HG02884 (cell line): ENCODE results near the gene C10orf71.

Source experiments
- ATAC-seq: cut with Tn5 transposase; IDR thresholded peaks from one replicate; pipeline ENCODE4 v1.9.1; 2021; ENCODE audit warnings: mild to moderate bottlenecking, moderate library complexity; ENCODE audit not compliant: unreplicated experiment

The C10orf71 gene

GRCh38 chr10:49290607-49291006, 8.4 kb upstream of the C10orf71 start:
- ATAC-seq, result no peak

- no peak for ATAC-seq
These were observed 6.3 kb upstream of the C10orf71 start for GRCh38 chr10:49292565-49293207.

- no peak for ATAC-seq
These were observed 5.8 kb upstream of the C10orf71 start for GRCh38 chr10:49293208-49293603.

- ATAC-seq, result no peak
These were observed 4.2 kb upstream of the C10orf71 start for GRCh38 chr10:49294731-49295130.

GRCh38 chr10:49295297-49295696, 3.7 kb upstream of the C10orf71 start:
- no peak for ATAC-seq

- no peak for ATAC-seq
These were observed 2.6 kb upstream of the C10orf71 start for GRCh38 chr10:49296382-49296781.

- ATAC-seq, result no peak
These were observed 2.1 kb upstream of the C10orf71 start for GRCh38 chr10:49296836-49297235.

- ATAC-seq, result no peak
These were observed 926 bp upstream of the C10orf71 start for GRCh38 chr10:49297818-49298670.

- no peak for ATAC-seq
These were observed 343 bp upstream of the C10orf71 start for GRCh38 chr10:49298671-49298982.

GRCh38 chr10:49299816-49300139, 808 bp downstream of the C10orf71 start:
- ATAC-seq, result peak; percentile 67

- peak; percentile 77 for ATAC-seq
These were observed 1.4 kb downstream of the C10orf71 start for GRCh38 chr10:49300140-49300974.

- ATAC-seq, result no peak
These were observed 2.3 kb downstream of the C10orf71 start for GRCh38 chr10:49301302-49301701.

- no peak for ATAC-seq
These were observed 3.1 kb downstream of the C10orf71 start for GRCh38 chr10:49302088-49302487.

- no peak for ATAC-seq
These were observed 4.7 kb downstream of the C10orf71 start for GRCh38 chr10:49303711-49304110.

- no peak for ATAC-seq
These were observed 5.2 kb downstream of the C10orf71 start for GRCh38 chr10:49304137-49304536.

GRCh38 chr10:49307921-49308320, 9.0 kb downstream of the C10orf71 start:
- no peak for ATAC-seq

GRCh38 chr10:49308881-49309280, 9.9 kb downstream of the C10orf71 start:
- ATAC-seq, result no peak

- no peak for ATAC-seq
These were observed 10.9 kb downstream of the C10orf71 start for GRCh38 chr10:49309691-49310411.

GRCh38 chr10:49310460-49310859, 11.5 kb downstream of the C10orf71 start:
- no peak for ATAC-seq

- no peak for ATAC-seq
These were observed 12.1 kb downstream of the C10orf71 start for GRCh38 chr10:49310901-49311554.
